NCI-H460 (cell line): ENCODE results near the gene XKRX. TPM values are rescaled to one million over a fixed set of nuclear protein-coding genes. Genes with fewer than 3 reads are reported as not detected.

Experiments used
- DNase-seq: peaks from one replicate; pipeline ENCODE4 v3.0.0-alpha.2; 2016; ENCODE audit warnings: low read depth; ENCODE audit errors: extremely low read depth
- polyA plus RNA-seq: library from polyadenylated mRNA; depleted of rRNA; stranded (reverse); fragments of >200 nt; gene quantifications from 2 replicates; pipeline ENCODE4 v1.2.3, GENCODE V29; 2014; cell fraction: nucleus; rRNA removed
- total RNA-seq: library from RNA; depleted of rRNA; stranded (reverse); fragments of >200 nt; shearing (Covaris generic); gene quantifications from 2 replicates; pipeline ENCODE4 v1.2.3, GENCODE V29; 2014; rRNA removed

XKRX gene
- total RNA-seq: 2.6 and 3.0 TPM in 2 replicates
- 0.46 and 0.48 TPM in 2 replicates for polyA plus RNA-seq

DNA sequence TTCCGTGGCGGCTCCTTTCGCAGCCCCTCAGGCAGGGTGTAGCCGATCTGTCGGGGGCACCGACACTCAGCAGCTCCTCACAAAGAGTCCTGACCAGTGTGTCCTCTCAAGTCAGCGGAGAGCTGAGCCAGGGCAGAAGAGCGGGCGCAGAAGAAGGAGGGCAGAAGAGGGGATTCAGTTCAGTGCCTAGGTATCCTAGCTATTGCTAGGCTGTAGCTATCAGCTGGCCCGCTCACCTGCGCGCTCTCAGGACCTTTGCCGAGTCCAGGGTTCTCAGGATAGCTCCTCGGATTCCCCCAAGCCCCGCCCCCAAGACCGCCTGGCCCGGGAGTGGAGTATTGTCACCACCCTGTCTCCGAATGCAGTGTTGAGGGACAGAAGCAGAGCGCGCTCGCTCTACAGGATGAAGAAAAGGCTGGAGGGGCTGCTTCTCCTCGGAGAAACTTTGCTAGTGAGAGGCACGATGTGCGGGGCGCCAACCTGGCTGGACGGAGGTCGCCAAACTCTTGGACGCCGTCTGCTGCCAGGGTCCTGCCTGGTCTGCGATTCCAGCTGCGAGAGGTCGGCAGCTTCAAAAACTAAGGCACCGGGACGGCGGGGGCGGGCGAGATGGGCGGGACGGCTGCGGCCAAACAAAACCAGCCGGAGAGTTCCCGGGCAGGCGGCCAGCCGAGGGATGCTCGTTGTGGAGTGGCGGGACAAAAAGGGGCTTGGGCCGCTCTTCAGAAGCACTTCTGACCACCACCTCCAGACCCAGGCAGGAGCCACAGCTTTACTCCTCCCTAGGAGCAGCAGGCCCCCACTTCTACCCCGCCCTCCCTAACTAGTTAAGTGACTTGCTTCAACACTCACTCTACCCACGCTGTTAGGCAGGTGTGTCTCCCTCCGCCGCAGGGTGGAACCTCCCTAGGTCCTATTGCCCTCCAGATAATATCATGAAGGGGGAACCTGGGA, at the start of gene XKRX:
Gene XKRX (minus strand): TSS at position 258 of the 954 bp plus-strand sequence. CDS start 613 bp downstream, outside the sequence.
- no peak for DNase-seq

DNA sequence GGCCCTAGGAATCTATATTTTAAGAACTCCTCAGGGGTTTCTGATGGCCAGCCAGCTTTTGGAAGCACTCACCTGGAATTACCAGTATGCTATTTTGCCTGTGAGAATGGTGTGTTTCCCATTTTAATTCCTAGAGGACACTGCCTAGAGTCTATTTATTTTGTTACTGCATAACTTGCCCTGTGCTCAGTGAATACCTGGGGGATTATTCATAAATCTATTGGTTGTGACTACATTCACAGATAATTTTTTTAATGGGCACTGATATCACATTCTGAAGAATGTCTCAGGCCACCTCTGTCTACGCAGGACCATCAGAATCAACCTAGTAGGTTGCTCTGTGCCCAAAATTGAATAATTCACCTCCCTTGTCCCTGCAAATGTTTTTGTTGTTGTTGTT, 47.5 kb upstream of the XKRX start:
- no peak for DNase-seq

DNA sequence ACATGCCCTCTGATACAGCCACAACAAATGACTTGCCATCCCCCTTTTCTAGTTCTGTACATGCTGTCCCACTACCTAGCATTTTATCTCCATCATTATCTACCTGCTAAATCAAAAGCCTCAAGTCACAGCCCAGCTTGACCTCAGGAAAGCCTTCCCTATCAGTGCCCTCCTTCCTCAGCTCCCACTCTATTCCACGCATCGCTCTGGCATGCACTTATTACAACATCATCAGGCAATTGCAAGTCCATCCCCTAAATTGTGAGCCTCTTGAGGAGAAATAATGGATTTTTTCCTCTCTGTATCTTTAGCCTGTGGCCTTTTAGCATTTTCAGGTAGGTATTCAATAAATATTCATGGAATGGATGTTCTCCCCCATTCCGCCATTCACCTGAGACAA, 46.5 kb upstream of the XKRX start:
- DNase-seq: no peak

DNA sequence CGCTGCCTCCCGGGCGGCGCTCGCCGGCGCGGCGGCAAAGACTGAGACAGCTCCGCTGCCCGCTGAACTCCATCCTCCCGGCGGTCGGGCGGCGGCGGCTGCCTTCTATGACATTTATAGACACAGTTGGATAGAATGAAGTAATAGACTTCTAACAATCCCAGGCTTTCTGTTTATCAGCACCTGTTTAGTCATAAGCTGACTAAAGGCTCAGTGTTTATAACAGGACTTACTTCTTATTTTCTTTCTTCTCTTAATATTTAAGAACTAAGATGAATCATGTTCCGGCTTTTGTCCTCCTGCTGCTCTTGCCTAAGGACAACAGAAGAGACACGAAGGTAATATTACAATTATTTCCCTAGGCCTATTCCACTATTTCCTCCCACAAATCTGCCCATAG, 44.7 kb upstream of the XKRX start:
- no peak for DNase-seq

DNA sequence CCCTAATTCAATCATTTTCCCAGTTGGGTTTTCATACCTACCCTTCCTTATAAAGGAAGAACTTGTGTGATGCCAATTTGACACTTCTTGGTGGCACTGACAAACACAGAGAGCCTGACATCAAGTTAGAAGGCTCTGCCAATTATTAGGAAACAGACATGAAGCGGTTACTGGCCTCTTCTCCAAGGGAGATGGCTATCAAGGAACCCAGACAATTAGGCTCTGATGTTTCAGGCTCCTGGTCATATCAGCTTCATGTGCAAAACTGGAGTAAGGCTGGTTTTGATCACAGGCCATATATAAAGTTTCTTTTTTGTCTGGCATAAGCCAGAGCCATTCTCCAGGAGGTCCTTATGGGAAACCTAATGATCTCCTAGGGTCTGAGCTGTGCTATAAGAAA, 41.2 kb upstream of the XKRX start:
- DNase-seq: no peak

DNA sequence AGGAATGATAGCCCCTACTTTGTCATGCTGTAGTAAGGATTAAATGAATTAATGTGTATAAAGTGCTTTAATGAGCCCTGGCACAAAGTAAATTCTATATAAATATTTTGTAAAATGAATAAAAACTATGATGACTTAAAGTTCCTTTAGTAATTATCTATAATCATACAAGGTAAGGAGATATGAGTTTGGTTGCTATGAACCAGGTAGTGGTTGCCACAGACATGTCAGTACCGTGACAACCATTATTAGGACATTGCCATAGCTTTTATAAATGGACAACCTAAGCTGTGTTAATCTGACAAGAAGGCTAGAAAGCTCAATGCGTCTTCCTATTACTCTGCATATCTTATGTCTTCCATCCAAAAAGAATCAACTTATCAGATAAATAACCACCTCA, 40.7 kb upstream of the XKRX start, which contains the start of gene ARL13A:
Gene ARL13A (plus strand): TSS at position 301 of the 400 bp plus-strand sequence. CDS start 3,982 bp downstream, outside the sequence.
- DNase-seq: no peak

DNA sequence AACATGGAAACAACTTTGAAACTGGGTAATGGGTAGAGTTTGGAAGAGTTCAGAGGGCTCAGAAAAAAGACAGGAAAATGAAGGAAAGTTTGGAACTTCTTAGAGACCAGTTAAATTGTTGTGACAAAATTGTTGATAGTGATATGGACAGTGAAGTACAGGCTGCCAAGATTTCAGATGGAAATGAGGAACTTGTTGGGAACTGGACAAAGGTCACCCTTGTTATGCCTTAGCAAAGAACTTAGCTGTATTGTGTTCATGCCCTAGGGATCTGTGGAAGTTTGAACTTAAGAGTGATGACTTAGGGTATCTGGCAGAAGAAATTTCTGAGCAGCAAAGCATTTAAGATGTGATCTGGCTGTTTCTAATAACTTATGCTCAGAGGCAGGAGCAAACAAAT, 35.6 kb upstream of the XKRX start:
- DNase-seq: no peak

DNA sequence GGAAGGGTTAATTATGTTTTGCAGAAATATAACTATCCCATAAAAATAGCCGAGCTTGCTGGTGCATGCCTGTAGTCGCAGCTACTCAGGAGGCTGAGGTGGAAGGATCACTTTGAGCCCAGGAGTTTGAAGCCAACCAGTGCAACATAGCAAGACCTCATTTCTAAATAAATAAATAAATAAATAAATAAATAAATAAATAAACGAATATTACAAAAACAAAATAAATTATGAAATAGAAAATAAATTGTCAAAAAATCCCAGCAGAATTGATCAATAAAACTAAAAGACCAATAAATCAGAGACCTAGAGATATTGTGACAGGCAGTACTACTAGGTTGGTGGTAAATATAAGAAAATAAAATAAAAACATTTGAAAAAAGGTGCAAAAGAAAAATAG, 34.1 kb upstream of the XKRX start:
- DNase-seq: no peak

DNA sequence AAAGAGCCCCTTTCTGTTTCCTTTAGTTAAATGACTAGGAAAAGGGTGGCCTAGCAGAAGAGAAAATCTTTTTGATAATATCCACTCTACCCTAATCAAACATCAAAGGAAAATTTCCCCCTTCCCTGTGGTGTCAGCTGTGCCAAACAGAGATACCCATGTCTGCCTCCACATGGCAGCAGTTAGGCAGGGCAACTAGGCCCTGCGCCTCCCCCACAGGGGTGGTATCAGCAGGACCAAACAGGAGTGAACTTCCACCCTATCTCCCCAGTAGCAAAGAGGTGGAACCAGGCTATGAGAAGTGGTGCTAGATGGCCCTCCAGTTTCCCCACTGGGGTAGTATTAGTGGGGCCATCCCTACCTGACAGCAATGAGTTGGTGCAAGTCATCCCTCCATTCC, 19.8 kb upstream of the XKRX start:
- DNase-seq: no peak

DNA sequence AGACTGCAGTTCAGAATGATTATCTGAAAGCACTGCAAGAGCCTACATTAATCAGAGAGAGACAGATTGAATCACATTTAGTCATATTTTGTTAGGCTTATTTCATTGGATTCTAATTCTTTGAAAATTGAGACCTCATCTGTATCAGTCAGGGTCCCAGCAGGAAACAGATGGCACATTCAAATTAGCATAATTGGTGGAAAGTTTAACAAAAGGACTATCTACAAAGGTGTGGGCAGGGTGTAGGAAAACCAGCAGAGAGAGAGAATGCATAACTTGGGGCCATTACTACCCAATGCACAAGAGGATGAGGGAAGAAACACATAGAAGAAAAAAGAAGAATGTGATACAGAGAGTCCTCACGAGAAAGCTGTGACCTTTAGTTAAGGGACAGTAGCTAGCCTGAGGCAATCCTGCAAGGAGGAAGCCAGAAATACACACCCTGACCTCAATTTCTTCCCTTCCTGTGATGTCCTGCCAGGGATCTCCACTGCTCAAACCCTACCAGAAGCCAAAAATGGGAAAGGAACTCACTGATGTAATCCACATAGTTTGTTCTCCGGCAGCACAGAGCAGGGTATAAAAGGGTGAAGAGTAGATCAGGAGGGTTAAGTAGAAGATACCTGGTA, 17.7 kb upstream of the XKRX start:
- DNase-seq: peak; percentile 33

DNA sequence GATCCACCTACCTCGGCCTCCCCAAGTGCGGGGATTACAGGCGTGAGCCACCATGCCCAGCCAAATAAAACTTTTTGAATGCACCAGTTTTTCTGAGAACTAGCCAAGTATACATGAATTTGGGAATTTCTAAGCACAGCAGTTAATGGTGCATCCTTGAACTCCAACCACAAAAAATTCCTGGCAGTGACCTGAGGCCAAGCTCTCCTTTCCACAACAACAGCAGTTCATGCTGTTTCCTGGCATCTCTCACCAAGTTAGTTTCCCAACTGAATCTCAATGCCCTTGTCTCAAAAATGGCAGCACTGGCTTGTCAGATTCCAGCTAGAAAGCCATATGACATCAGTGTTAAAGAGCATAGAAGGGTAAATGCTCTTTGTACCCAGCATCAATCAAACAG, 15.9 kb upstream of the XKRX start:
- DNase-seq: no peak

DNA sequence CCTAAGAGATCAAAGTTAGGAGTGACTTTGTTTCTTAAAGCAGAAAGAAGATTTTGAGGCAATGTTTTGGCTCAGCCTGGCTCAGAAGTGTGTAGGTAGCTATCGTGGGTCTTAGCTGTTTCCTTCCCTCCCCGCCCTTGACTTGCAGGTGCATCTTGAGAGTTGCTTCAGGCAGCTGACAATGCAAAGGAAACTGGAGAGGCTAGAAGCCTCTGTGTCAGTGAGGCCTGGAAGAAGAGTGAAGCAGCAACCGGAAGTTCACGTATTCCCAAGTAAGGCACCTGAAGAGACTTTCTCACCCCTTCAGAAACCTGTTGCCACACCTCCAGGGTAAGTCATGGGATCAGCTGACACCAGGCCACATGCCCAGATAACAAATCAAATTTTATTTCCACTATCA, 10.6 kb upstream of the XKRX start:
- no peak for DNase-seq

DNA sequence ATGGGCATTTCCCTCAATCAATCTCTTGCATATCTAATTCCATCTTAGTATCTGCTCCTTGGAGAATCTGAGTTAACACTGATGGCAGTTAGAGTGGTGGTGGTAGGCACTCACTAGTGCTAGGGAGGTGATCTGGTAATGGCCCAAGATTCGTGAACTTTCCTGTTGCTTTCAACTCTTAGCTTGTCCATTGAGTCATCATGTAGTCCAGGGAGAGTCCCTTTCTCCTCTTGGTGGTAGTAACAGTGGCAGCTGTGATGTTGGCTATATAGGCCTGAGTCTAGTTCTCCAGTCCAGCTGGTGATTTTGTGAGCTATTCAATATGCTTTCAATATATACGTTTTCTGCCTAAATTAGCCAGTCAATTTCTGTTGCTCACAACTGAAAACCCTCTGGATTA, 7.0 kb upstream of the XKRX start:
- DNase-seq: no peak

DNA sequence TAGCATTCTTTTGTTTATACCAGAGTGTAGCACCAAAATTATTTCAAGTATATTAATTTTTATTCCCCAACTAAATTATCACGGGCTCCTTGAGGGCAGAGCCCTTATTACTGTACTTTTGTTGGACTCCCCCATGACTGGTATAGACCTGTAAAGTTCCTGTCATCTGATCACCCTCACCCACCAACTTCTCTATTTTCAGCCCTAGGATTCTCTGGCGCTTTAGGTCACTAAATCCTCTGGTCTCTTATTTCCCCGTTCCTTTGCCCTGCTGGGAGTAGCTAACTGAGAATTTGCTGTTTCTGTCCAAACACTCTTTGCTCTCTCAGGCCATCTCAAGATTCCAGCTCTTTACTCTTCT, 3.2 kb upstream of the XKRX start:
- DNase-seq: no peak

DNA sequence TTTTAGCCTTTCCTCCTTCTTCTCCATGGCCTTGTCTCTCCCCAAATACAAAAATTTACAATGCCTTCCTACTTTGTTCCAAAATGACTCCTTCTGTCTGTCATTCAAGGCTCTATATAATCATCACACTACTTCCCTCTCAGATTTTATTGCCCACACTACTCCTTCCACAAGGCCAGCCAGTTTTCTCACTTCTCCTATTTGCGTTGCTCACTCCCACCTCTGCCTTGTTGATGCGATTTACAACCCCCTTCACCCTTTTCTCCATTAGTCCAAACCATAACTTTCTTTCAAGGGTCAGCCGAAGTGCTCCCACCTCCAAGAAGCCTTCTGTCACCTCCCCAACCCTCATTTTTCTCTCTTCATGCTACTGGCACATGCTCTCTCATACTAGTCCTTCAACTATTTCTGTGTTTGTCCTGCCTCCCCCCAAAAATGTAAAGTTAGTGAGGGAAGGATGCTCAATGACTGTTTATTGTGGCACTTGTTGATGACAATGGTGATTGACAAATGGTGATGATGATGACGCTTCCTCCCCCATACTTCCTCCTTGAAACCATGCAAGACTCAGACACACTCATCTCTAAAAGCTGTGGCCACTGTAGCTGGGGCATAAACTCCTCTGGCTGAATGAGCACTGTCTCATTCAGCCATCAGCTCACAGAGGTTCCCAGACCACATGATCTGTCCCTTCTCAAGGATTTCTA, 2.7 kb upstream of the XKRX start:
- DNase-seq: no peak

DNA sequence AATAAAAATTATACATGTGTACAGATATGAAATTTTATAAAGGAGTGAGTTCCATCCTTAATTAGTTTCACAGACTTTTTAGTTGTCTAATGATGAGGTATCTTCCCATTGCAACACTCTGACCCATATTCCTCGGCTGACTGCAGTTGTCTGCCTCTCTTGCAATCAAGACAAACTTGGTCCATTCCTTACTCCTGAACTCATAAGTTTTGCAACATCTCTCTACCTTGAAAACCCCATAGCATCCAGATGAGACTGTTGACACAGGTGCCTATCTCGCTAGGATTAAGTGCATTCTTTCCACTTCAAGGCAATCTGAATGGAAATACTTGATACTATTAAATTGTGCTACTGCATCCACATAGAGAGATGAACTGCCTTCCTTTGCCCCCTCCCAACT, 2.3 kb downstream of the XKRX start:
- DNase-seq: no peak

DNA sequence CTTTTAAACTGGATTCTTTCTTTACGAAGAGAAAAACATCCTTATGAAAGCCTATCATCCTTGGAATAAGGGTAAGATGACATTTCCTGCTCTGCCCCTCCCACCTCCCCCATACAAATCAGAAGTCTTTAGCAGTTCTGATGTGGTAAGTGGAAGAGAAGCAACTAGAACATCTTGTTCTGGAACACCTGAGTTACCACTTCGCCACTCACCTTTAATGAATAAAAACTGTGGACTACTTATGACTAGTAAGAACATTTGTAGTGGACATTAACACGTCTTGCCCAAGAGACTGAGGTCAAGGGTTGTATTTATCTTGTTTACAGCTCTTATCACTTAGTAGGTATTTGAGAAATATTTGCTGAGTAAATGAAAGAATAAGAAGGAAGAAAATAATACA, 4.3 kb downstream of the XKRX start:
- no peak for DNase-seq

DNA sequence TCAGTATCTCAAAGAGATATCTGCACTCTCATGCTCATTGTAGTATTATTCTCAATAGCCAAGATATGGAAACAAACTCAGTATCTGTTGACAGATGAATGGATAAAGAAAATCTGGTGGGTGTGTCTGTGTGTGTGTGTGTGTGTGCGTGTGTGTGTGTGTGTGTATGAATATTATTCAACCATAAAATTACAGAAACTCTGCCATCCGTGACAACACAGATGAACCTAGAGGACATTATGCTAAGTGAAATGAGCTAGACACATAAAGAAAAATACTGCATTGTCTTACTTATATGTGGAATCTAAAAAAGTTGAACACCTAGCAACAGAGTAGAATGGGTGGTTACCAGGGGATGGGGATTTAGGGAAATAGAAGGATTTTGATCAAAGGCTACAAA, 13.2 kb downstream of the XKRX start:
- no peak for DNase-seq

DNA sequence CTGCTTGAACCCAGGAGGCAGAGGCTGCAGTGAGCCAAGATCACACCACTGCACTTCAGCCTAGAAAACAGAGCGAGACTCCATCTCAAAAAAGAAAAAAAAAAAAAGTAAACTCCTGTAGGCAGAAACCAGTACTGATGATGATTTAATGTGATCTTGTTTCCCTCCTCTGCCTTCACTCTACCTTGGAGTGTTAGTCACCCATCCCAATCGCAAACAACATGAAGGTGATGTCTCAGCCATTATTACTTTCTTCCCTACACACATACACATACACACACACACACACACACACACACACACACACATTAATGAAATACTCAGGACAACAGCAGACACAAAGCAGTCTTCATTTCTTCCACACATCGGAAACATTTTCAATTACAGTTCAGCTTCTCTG, 15.6 kb downstream of the XKRX start:
- no peak for DNase-seq

DNA sequence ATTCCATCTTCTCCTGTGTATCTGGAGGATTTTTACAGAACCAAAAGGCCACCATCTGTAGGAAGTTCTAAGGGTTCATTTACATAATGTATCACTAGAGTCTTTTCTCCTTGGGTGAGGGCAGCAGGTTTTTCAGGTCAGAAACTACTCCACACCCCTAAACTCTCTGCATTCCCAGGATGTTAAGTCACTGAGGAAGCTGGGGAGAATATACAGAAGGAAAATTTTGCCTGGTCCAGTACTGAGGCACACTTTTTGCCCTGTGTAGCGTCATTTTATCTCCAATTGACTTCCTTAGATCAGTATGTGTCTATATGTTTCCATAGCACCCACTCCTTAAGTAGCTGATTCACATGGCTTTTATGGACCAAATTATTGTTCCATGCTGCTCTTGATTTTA, 17.0 kb downstream of the XKRX start:
- no peak for DNase-seq

DNA sequence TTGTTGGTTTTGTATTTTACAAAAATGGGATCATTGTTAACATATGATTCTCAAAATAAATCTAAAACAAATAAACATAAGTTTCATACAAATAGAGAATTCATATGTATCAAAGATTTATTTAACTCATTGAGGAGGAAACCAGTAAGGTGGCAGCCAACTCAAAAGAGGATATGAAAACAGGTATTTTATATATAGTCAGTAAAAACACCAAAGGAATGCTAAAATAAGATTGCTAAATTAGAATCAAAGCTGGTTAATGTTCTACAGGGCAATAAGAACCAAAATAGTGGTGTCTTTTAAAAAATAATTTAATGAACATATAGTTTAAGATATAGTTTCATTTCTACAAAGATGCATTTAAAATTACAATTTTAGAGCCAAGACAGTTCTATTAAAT, 23.1 kb downstream of the XKRX start:
- no peak for DNase-seq
